Lower lobe of right lung (tissue), 2 donors: Measurements from ENCODE around the gene ELOVL1. TPM values are rescaled to one million over a fixed set of nuclear protein-coding genes. Genes with fewer than 3 reads are reported as not detected.

Experiments
- ATAC-seq, 2 donors: fragments of 200-7000 bp; cut with Tn5 transposase; one replicate each; pipeline ENCODE4 v1.9.1; 2020 to 2022; ENCODE audit warnings: mild to moderate bottlenecking in 2 of 2, moderate library complexity in 2 of 2
- DNase-seq: peaks from one replicate; pipeline ENCODE4 v3.0.0-alpha.2; 2020
- H3K27ac ChIP-seq: fragments of 200-600 bp; one replicate; pipeline ENCODE4 v1.8.0; 2022
- H3K27me3 ChIP-seq: fragments of 200-600 bp; one replicate; pipeline ENCODE4 v1.8.0; 2022; ENCODE audit warnings: low read depth
- H3K36me3 ChIP-seq: fragments of 200-600 bp; one replicate; pipeline ENCODE4 v1.8.0; 2022; ENCODE audit warnings: mild to moderate bottlenecking
- H3K4me1 ChIP-seq: fragments of 200-600 bp; one replicate; pipeline ENCODE4 v1.8.0; 2022
- H3K4me3 ChIP-seq: fragments of 200-600 bp; one replicate; pipeline ENCODE4 v1.8.0; 2022; ENCODE audit warnings: mild to moderate bottlenecking
- H3K9me3 ChIP-seq: fragments of 200-600 bp; one replicate; pipeline ENCODE4 v1.8.0; 2022
- CTCF ChIP-seq: fragments of 200-600 bp; IDR thresholded peaks from one replicate; pipeline ENCODE4 v1.8.0; 2022; ENCODE audit warnings: antibody characterized with exemption, mild to moderate bottlenecking
- intact Hi-C: fragments of 100-400 bp; cut with DNase I; formaldehyde crosslinking; loops from one replicate; pipeline ENCODE4 v1.11.0; 2022
- microRNA-seq: library from miRNA; unstranded; fragments of <30 nt; microRNA quantifications from one replicate; pipeline ENCODE4 v1.2.0, GENCODE V29; 2020; ENCODE audit warnings: borderline number of aligned reads
- total RNA-seq: library from RNA; stranded (reverse); fragmentation: NEBNext Ultra II Directional; extraction: Animal tissue kit (Norgen Biotek cat#: 25700); gene quantifications from one replicate; pipeline ENCODE4 v1.2.1, GENCODE V29; 2021
- donor health status: DM: no; HTN: yes; CAD: no; lungs with severe emphysema.

The ELOVL1 gene
- total RNA-seq, 1 donor from 2014 or later, result 99.8 TPM

DNA sequence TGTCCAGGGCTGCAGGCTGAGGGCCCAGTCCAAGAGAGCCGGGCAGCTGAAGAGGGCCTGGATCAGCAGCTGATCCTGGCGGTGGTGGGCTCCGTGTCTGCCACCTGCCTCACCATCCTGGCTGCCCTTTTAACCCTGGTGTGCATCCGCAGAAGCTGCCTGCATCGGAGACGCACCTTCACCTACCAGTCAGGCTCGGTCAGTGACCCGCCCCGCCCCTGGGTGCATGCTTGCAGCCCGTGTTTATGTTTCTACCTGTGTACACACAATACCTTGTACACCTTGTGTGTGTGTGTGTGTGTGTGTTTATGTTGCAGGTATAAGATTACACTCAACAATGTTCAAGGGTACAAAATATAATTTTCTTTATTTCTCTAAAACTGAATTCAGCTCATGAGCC is 54.0 kb downstream of the ELOVL1 start:
- DNase-seq (no peak), ATAC-seq (no peak)
- Histone ChIP-seq H3K9me3 (no peaks in the 10 kb centered on the region), H3K27ac (no peak overlapping the region), H3K27me3 (no peaks in the 10 kb centered on the region), H3K4me1 (peaks cover 10% of the 10 kb centered on the region), H3K4me3 (no peak overlapping the region), H3K36me3 (peaks cover 9% of the 10 kb centered on the region)
- TF ChIP-seq CTCF, result no peak
- intact Hi-C loops, result no loop called here

Small RNA genes lying within 50 kb of the gene (microRNA-seq; reads per million reads assigned to microRNA genes)
- 2.0 reads per million for gene MIR6734

Other genes starting within 250 kb of the ELOVL1 start
- 29.3 TPM for gene EBNA1BP2, start 195.7 kb downstream of the ELOVL1 start, total RNA-seq
- gene CFAP57, start 195.7 kb downstream of the ELOVL1 start, total RNA-seq, result 4.1 TPM
- 197 TPM for gene TMEM125, start 98.0 kb downstream of the ELOVL1 start, total RNA-seq
- gene C1orf210, start 82.4 kb downstream of the ELOVL1 start, total RNA-seq, result 19.1 TPM
- gene TIE1, start 67.0 kb downstream of the ELOVL1 start, total RNA-seq, result 48.5 TPM
- gene MPL, start 30.2 kb downstream of the ELOVL1 start, total RNA-seq, result 0.65 TPM
- 2.4 TPM for gene CDC20, start 9.0 kb downstream of the ELOVL1 start, total RNA-seq
- 35.4 TPM for gene MED8, start 21.8 kb upstream of the ELOVL1 start, total RNA-seq
- 71.5 TPM for gene SZT2, start 21.9 kb upstream of the ELOVL1 start, total RNA-seq
- 67.7 TPM for gene HYI, start 85.9 kb upstream of the ELOVL1 start, total RNA-seq
- gene PTPRF, start 162.9 kb upstream of the ELOVL1 start, total RNA-seq, result 176 TPM